IPS-20b (cell line): ENCODE measurements around the gene AGPS.
"Not testable (repeated sequence)": the region's sequence is repeated elsewhere in the genome, so short reads cannot be mapped to it uniquely, and the experiment has no call there.

Source experiments
- H3K27ac ChIP-seq: one replicate; pipeline ENCODE4 v1.5.1; 2013; ENCODE audit warnings: low read length
- H3K27me3 ChIP-seq: 2 replicates; pipeline ENCODE4 v1.6.1; 2013; ENCODE audit warnings: mild to moderate bottlenecking, low read length, inconsistent platforms; ENCODE audit not compliant: insufficient read depth
- H3K36me3 ChIP-seq: 2 replicates; pipeline ENCODE4 v1.6.1; 2013; ENCODE audit warnings: low read depth, mild to moderate bottlenecking, inconsistent platforms, low read length, moderate library complexity; ENCODE audit not compliant: insufficient read depth
- H3K4me1 ChIP-seq: 2 replicates; pipeline ENCODE4 v1.6.1; 2013; ENCODE audit warnings: mild to moderate bottlenecking, control low read depth, inconsistent platforms, low read length, moderate library complexity; ENCODE audit not compliant: insufficient read depth
- H3K4me3 ChIP-seq: 2 replicates; pipeline ENCODE4 v1.5.1; 2013; ENCODE audit warnings: mild to moderate bottlenecking, low read length, inconsistent platforms
- H3K9ac ChIP-seq: 2 replicates; pipeline ENCODE4 v1.6.1; 2013; ENCODE audit warnings: low read depth, mild to moderate bottlenecking, inconsistent platforms, low read length, moderate library complexity
- H3K9me3 ChIP-seq: 2 replicates; pipeline ENCODE4 v1.6.1; 2013; ENCODE audit warnings: mild to moderate bottlenecking, low read depth, low read length, inconsistent platforms; ENCODE audit not compliant: insufficient read depth

Gene AGPS

DNA sequence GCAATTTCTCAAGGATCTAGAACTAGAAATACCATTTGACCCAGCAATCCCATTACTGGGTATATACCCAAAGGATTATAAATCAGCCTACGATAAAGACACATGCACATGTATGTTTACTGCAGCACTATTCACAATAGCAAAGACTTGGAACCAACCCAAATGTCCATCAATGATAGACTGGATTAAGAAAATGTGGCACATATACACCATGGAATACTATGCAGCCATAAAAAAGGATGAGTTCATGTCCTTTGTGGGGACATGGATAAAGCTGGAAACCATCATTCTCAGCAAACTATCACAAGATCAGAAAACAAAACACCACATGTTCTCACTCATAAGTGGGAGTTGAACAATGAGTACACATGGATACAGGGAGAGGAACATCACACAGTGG lies 67.2 kb downstream of the AGPS start:
- H3K36me3 ChIP-seq: peaks cover 26% of the 10 kb centered on the region
- not testable (repeated sequence) for H3K27ac ChIP-seq, H3K9me3 ChIP-seq, H3K4me1 ChIP-seq, H3K4me3 ChIP-seq, H3K27me3 ChIP-seq, H3K9ac ChIP-seq

DNA sequence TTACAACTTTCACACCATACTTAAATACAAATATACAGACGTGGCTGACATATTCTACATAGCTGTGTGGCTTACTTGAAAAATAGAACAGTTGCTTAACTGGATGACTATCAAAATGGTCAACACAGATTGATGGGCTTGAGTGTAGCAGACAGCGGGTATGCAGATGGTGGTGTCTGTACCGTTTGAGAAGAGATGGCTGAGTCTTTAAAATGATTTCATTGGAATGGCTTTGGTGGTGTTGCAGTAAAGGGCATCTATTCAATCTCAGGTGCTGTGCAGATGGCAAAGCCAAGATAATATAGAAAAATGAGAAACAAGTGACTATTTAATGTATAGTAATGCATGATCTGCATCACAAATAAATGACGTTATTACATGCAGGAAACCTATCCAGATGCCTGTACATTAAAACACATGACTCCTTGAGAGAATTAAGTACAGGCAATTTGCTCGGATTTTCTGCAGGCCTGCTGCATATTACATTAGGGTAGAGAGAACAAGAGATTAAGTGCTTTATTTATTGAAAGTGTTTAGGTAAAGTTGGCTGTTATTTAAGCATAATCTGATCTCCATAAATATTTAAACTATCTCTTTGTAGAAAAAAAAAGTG lies 68.5 kb downstream of the AGPS start:
- H3K36me3 ChIP-seq: peaks cover 35% of the 10 kb centered on the region
- H3K4me1 ChIP-seq: no peaks in the 10 kb centered on the region
- H3K9ac ChIP-seq: no peak overlapping the region
- peaks cover 9% of the 10 kb centered on the region; the same call in 1 of the 2 replicates for H3K9me3 ChIP-seq
- H3K27ac ChIP-seq: no peak overlapping the region
- no peak overlapping the region for H3K4me3 ChIP-seq
- H3K27me3 ChIP-seq: no peaks in the 10 kb centered on the region

DNA sequence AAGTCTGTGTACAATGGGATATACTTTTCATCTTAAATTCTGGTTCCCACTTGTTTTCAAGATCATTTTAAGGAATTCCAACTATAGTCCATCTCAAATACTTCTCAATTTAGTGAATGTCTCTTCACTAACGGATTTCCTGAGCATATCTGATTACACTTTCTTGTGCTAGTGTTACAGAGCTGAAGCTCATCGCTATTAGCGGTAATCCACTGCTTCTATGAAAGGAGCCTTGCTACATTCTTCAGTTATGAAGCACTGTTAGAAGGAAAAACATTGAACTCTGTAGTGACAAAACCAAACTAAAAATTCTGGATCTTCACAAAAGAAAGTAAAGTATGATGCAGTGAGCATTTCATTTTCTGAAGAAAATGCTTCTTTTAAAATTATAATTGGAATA lies 72.0 kb downstream of the AGPS start:
- Histone ChIP-seq H3K4me1 (no peaks in the 10 kb centered on the region), H3K4me3 (no peak overlapping the region), H3K36me3 (peaks cover 34% of the 10 kb centered on the region), H3K27me3 (no peaks in the 10 kb centered on the region), H3K9ac (no peak overlapping the region), H3K9me3 (peaks cover 9% of the 10 kb centered on the region; the same call in 1 of the 2 replicates), H3K27ac (no peak overlapping the region)

DNA sequence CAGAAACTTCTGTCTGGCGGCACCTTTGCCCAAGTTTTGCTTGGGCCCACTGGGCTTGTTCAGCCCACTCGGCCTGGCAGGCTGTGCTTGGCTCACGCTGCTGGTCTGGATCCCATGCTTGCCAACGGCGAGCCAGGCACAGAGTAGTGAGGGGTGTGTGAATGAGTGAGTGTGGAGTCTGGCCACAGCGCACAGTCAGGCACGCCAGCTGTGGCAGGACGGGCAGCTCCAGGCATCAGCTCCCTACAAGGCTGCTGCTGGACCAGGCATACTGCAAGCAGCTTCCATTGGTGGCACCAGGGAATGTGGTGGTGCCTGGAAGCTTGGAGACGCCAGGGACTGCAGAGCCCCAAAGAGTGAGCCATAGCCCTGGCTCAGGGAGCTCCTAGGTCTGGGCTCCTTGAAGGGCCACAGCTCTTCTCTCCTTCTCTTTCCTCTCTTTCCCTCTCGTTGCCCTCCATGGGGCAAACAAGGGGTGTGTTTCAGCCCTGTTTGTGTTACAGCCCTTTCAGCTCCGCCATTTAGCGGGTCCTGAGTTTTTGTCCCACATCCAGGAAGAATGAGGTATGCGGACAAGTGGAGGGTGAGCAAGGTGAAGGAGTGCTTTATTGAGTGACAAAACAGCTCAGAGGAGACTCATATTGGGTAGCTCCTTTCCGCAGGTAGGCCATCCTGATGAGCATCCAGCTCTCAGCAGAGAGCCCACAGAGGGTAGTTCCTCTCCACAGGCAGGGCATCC lies 73.0 kb downstream of the AGPS start:
- no peak overlapping the region for H3K4me3 ChIP-seq
- no peaks in the 10 kb centered on the region for H3K27me3 ChIP-seq
- H3K9ac ChIP-seq: no peak overlapping the region
- peaks cover 9% of the 10 kb centered on the region; the same call in 1 of the 2 replicates for H3K9me3 ChIP-seq
- H3K4me1 ChIP-seq: no peaks in the 10 kb centered on the region
- H3K27ac ChIP-seq: no peak overlapping the region
- H3K36me3 ChIP-seq: peaks cover 34% of the 10 kb centered on the region

DNA sequence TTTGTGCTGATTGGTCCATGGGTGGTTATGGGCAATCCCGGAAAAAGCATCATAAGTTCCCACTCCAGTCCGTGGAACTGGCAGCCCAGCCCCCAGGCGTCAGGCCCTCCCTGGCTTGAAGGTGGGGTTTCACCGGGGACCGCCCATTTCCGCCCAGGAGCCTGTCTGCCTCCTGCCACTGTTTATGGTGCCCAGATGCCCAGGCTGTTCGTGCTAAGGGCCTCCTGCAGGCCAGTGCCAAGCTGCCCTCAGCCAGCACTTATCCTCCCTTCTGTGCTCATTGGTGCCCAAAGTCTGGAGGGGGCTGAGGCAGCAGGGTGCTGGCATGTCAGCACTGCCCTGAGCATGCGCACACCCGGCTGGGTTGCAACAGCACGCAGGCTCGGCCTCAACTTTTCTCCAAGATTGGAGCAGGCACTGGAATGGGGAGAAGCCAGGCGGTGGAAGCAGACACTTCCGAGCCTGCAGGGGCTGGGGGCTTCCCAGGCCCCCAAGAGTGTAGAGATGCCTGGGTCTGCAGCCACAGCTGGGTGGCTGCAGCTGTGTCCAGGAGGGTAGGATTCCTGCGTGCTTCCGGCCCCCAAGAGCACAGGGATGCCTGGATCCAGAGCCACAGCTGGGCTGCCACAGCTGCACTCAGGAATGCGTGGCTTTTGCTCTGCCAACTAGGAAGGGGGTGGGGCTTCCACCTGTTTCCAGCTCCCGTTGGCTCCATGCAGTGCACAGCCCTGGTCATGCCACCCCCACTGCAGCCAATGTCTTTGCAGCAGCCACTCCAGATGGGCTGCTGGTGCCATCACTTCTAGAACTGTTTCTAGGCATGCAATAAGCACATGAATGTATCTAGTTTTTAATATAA lies 74.0 kb downstream of the AGPS start:
- Histone ChIP-seq H3K27ac (no peak overlapping the region), H3K9ac (no peak overlapping the region), H3K4me1 (no peaks in the 10 kb centered on the region), H3K36me3 (peaks cover 34% of the 10 kb centered on the region), H3K4me3 (no peak overlapping the region), H3K27me3 (no peaks in the 10 kb centered on the region), H3K9me3 (peaks cover 9% of the 10 kb centered on the region; the same call in 1 of the 2 replicates)

DNA sequence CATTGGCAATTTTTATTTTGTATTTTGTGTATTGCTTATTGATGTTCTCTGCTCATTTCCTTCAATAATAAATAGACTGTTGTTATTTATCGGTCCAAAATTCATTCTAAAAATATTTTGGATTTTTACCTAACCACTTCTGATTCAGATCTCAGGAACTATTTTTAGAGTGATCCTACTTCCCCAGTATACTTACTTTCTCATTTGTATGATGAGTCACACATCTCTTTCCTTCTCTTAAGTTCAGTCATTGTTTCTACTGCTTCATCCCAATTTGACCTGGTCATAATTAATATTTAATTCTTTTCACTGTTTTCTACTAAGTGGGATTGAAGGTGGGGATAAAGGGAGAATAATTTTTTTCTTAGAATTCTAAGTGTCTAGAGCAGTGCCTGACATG lies 75.1 kb downstream of the AGPS start:
- peaks cover 16% of the 10 kb centered on the region; the same call in 1 of the 2 replicates for H3K9me3 ChIP-seq
- no peak overlapping the region for H3K27ac ChIP-seq
- no peak overlapping the region for H3K9ac ChIP-seq
- no peaks in the 10 kb centered on the region for H3K27me3 ChIP-seq
- H3K4me1 ChIP-seq: no peaks in the 10 kb centered on the region
- H3K4me3 ChIP-seq: no peak overlapping the region
- H3K36me3 ChIP-seq: peaks cover 30% of the 10 kb centered on the region

DNA sequence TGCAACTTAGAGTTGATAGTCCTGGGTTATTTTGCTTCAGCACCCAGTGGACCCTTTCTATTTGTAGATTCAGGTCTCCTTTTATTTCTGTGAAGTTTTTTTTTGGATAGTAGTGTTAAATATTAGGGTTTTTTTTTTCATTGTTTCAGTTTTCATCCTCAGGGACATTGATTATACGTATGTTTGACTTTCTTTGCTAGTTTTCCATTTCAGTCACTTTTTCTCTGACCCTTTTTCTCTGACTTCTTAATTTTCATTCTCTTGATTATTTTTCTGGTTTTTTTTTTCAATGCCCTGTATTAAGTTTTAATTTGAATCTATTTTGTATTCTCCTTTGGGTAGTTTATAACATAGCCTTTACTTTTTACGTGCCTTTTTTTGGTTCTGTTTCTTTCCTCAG lies 79.4 kb downstream of the AGPS start:
- no peaks in the 10 kb centered on the region for H3K4me1 ChIP-seq
- H3K36me3 ChIP-seq: peaks cover 3% of the 10 kb centered on the region; the same call in 1 of the 2 replicates

DNA sequence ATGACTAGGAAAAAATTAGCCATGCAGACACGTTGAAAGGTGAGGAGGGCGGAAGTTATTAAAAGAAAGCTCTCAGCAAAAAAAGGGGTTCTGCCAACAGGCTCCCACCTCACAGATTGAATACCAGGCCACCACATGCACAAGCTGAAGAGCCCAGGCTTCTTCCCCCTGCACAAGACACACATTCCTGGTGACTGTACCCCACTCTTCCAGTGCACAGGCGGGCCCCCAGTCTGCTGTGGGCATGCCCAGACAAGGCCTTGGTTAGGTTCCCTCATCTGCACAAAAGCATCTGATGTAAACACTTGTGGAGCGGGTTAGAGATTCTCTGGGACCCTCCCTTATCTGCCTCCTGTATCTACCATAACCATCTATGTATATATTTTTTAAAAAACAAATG lies 81.7 kb downstream of the AGPS start:
- Histone ChIP-seq H3K27ac (no peak overlapping the region), H3K27me3 (no peaks in the 10 kb centered on the region), H3K4me1 (no peaks in the 10 kb centered on the region), H3K36me3 (peaks cover under 1% of the 10 kb centered on the region; the same call in 1 of the 2 replicates), H3K9me3 (peaks cover 6% of the 10 kb centered on the region; the same call in 1 of the 2 replicates), H3K9ac (no peak overlapping the region), H3K4me3 (no peak overlapping the region)

More for the DNA sequence above, 79.4 kb downstream of the AGPS start:
- Histone ChIP-seq H3K9me3 (peaks cover 6% of the 10 kb centered on the region; the same call in 1 of the 2 replicates), H3K4me3 (no peak overlapping the region), H3K27ac (no peak overlapping the region), H3K27me3 (no peaks in the 10 kb centered on the region), H3K9ac (no peak overlapping the region)

DNA sequence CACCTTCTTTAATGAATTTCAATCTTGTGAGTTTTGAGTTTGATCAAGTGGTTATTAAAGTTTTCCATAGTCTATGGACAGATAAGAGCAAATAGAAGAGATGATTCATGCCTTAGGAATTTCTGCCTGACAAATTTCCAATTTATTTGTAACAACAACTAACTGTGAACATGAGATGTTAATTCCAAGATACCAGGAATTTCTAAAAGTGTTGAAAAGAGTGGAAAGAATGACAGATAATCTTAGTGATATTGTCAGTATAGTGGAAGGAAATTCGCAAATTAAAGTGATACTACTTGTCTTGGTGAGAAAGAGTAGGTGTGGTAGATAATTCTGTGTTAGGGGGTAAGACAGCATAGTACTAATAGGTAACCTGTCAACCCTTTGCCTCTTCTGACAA lies 82.4 kb downstream of the AGPS start:
- H3K9ac ChIP-seq: no peak overlapping the region
- H3K27me3 ChIP-seq: no peaks in the 10 kb centered on the region
- no peaks in the 10 kb centered on the region for H3K4me1 ChIP-seq
- peaks cover 6% of the 10 kb centered on the region; the same call in 1 of the 2 replicates for H3K9me3 ChIP-seq
- H3K27ac ChIP-seq: no peak overlapping the region
- H3K36me3 ChIP-seq: no peaks in the 10 kb centered on the region
- H3K4me3 ChIP-seq: no peak overlapping the region

DNA sequence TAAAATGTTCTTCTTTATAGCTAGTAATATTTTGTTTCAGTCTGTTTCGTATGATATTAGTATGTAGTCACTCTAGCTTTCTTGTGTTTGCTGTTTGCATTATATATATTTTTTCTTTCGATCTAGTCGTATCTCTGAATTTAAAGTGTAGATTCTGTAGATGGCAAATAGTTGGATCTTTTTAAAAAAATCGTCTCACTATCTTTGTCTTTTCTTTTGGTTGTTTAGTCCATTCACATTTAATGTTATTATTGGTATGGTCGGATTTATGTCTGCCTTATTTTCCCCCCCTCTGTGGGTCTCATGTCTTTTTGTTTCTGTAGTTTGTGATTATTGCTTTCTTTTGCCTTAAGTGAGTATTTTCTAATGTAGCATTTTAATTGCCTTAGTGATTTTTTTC lies 84.3 kb downstream of the AGPS start:
- Histone ChIP-seq H3K36me3 (no peaks in the 10 kb centered on the region), H3K9ac (no peak overlapping the region), H3K4me3 (no peak overlapping the region), H3K9me3 (peaks cover 4% of the 10 kb centered on the region; the same call in 1 of the 2 replicates), H3K4me1 (no peaks in the 10 kb centered on the region), H3K27me3 (no peaks in the 10 kb centered on the region), H3K27ac (no peak overlapping the region)

DNA sequence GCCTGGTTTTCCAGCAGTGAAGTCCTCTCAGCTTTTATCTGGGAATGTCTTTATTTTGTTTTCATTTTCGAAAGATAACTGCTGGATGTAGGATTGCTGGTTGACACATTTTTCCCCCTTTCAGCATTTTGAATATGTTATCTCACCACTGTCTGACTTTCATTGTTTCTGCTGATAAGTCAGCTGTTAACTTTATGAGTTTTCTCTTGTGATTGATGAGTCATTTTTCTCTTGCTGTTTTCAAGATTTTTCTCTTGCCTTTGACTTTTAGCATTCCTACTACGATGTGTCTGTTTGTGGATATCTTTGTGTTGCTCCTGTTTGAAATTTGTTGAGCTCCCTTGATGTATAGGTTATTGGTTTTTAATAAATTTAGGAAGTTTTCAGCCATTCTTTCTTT lies 85.5 kb downstream of the AGPS start:
- Histone ChIP-seq H3K4me1 (no peaks in the 10 kb centered on the region), H3K27ac (no peak overlapping the region), H3K9me3 (no peaks in the 10 kb centered on the region), H3K4me3 (no peak overlapping the region), H3K36me3 (no peaks in the 10 kb centered on the region), H3K27me3 (no peaks in the 10 kb centered on the region), H3K9ac (no peak overlapping the region)
